Measurements from ENCODE around the gene ELFN2. TPM values are rescaled to one million over a fixed set of nuclear protein-coding genes. Genes with fewer than 3 reads are reported as not detected.

Gene ELFN2
- total RNA-seq, 4 donors from 2014 or later = under 0.01 to 0.19 (median 0.16) TPM; not detected in 1

- H3K27ac ChIP-seq = no peak overlapping the region
- peaks cover 69% of the 10 kb centered on the region for H3K27me3 ChIP-seq
- no peak for ATAC-seq
These were observed 83.9 kb downstream of the ELFN2 start for GRCh38 chr22:37343348-37343747.

GRCh38 chr22:37342065-37342464 is 85.2 kb downstream of the ELFN2 start:
- Histone ChIP-seq H3K4me3 (no peak overlapping the region), H3K27me3 (peaks cover 82% of the 10 kb centered on the region), H3K27ac (no peak overlapping the region), H3K4me1 (peaks cover 0 to 12% (median 5%) of the 10 kb centered on the region in 3 donors), H3K9me3 (no peaks in the 10 kb centered on the region), H3K36me3 (no peaks in the 10 kb centered on the region)
- ATAC-seq = no peak
- WGBS, 2 donors (ENCODE audit: low coverage in 1 of 2) = 64 to 90% methylated on average over 2 to 4 of the region's 6 CpGs
- TF ChIP-seq POLR2A (IDR thresholded peaks at IDR 0.05) (no peak), POLR2AphosphoS5 (IDR thresholded peaks at IDR 0.05) (no peak), CTCF (IDR thresholded peaks at IDR 0.05) (no peak), EP300 (IDR thresholded peaks at IDR 0.05) (no peak)

More at GRCh38 chr22:37343348-37343747, 83.9 kb downstream of the ELFN2 start:
- Histone ChIP-seq H3K9me3 (no peaks in the 10 kb centered on the region), H3K4me1 (peaks cover 0 to 12% (median 5%) of the 10 kb centered on the region in 3 donors), H3K36me3 (no peaks in the 10 kb centered on the region), H3K4me3 (no peak overlapping the region)
- WGBS, 2 donors (ENCODE audit: low coverage in 1 of 2) = 26 to 32% methylated on average over 8 of the region's 11 CpGs
- TF ChIP-seq POLR2A (IDR thresholded peaks at IDR 0.05) = no peak
- no peak for TF ChIP-seq EP300 (IDR thresholded peaks at IDR 0.05)
- TF ChIP-seq CTCF (IDR thresholded peaks at IDR 0.05) = no peak

GRCh38 chr22:37340331-37341262 is 86.7 kb downstream of the ELFN2 start:
- H3K4me3 ChIP-seq = no peak overlapping the region
- no peak for ATAC-seq
- H3K27me3 ChIP-seq = peaks cover 96% of the 10 kb centered on the region
- WGBS, 2 donors (ENCODE audit: low coverage in 1 of 2) = 19 to 33% methylated on average over 3 to 7 of the region's 24 CpGs
- no peak overlapping the region for H3K27ac ChIP-seq
- TF ChIP-seq CTCF (IDR thresholded peaks at IDR 0.05) (no peak), EP300 (IDR thresholded peaks at IDR 0.05) (no peak), POLR2AphosphoS5 (IDR thresholded peaks at IDR 0.05) (no peak), POLR2A (IDR thresholded peaks at IDR 0.05) (no peak)
- H3K9me3 ChIP-seq = no peaks in the 10 kb centered on the region
- peaks cover 0 to 2% (median 0%) of the 10 kb centered on the region in 3 donors for H3K4me1 ChIP-seq
- no peaks in the 10 kb centered on the region for H3K36me3 ChIP-seq

GRCh38 chr22:37338539-37339246 is 88.6 kb downstream of the ELFN2 start:
- Histone ChIP-seq H3K9me3 (no peaks in the 10 kb centered on the region), H3K4me1 (peaks cover 0 to 13% (median 0%) of the 10 kb centered on the region in 3 donors), H3K36me3 (no peaks in the 10 kb centered on the region), H3K4me3 (no peak overlapping the region), H3K27ac (no peak overlapping the region), H3K27me3 (peaks cover 100% of the 10 kb centered on the region)
- 95 to 100% methylated on average over 3 to 4 of the region's 10 CpGs for WGBS, 2 donors (ENCODE audit: low coverage in 1 of 2)
- TF ChIP-seq CTCF (IDR thresholded peaks at IDR 0.05) (no peak), POLR2AphosphoS5 (IDR thresholded peaks at IDR 0.05) (no peak), POLR2A (IDR thresholded peaks at IDR 0.05) (no peak), EP300 (IDR thresholded peaks at IDR 0.05) (no peak)
- ATAC-seq = no peak
